Prostate gland (tissue), 2 donors: ENCODE results near the gene ZNF782.
"Not testable (repeated sequence)": the region's sequence is repeated elsewhere in the genome, so short reads cannot be mapped to it uniquely, and the experiment has no call there.

ENCODE experiments used
- POLR2A ChIP-seq: fragments of 450-650 bp; IDR thresholded peaks from one replicate; pipeline ENCODE4 v1.6.1; 2016; ENCODE audit warnings: antibody characterized with exemption, mild to moderate bottlenecking
- POLR2AphosphoS5 ChIP-seq: sonication (generic); formaldehyde crosslinking; IDR thresholded peaks from one replicate; pipeline ENCODE4 v1.6.1; 2017; ENCODE audit warnings: antibody characterized with exemption
- TF ChIP-seq, protein P1 (sequence below), 4 experiments: fragments of 200-600 bp in 2 of 4; fragments of 450-650 bp in 2 of 4; sonication (generic) in 2 of 4; IDR thresholded peaks; 1 replicate in 3 of 4; 2 replicates in 1 of 4; pipeline ENCODE4 v1.5.1; 2016 to 2019; ENCODE audit warnings: antibody characterized with exemption in 4 of 4, mild to moderate bottlenecking in 2 of 4, moderate library complexity in 2 of 4

DNA sequence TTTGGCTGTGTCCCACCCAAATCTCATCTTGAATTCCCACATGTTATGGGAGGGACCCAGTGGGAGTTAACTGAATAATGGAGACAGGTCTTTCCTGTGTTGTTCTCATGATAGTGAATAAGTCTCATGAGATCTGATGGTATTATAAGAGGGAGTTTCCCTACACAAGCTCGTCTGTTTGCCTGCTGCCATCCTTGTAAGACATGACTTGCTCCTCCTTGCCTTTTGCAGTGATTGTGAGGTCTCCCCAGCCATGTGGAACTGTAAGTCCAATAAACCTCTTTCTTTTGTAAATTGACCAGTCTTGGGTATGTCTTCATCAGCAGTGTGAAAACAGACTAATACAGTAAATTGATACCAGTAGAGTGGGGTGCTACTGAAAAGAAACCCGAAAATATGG, 10.9 kb upstream of the ZNF782 start:
- not testable (repeated sequence) for TF ChIP-seq POLR2A, POLR2AphosphoS5
- TF ChIP-seq, protein P1, sequence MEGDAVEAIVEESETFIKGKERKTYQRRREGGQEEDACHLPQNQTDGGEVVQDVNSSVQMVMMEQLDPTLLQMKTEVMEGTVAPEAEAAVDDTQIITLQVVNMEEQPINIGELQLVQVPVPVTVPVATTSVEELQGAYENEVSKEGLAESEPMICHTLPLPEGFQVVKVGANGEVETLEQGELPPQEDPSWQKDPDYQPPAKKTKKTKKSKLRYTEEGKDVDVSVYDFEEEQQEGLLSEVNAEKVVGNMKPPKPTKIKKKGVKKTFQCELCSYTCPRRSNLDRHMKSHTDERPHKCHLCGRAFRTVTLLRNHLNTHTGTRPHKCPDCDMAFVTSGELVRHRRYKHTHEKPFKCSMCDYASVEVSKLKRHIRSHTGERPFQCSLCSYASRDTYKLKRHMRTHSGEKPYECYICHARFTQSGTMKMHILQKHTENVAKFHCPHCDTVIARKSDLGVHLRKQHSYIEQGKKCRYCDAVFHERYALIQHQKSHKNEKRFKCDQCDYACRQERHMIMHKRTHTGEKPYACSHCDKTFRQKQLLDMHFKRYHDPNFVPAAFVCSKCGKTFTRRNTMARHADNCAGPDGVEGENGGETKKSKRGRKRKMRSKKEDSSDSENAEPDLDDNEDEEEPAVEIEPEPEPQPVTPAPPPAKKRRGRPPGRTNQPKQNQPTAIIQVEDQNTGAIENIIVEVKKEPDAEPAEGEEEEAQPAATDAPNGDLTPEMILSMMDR (IDR thresholded peaks at IDR 0.05) = not testable (repeated sequence)
